SU-DHL-6 (cell line): ENCODE data around the gene MAN2B1.

Experiments
- CTCF ChIP-seq: fragments of 200-600 bp; sonication (generic); IDR thresholded peaks from one replicate; pipeline ENCODE4 v1.5.1; 2017; ENCODE audit warnings: antibody characterized with exemption, mild to moderate bottlenecking, low read length, moderate library complexity; ENCODE audit not compliant: insufficient read depth, poor library complexity, severe bottlenecking
- EZH2phosphoT487 ChIP-seq: fragments of 200-600 bp; sonication (generic), shearing (Covaris generic); conservative IDR thresholded peaks from 2 replicates; pipeline ENCODE4 v1.6.1; 2018; ENCODE audit warnings: mild to moderate bottlenecking, antibody characterized with exemption, low read length, moderate library complexity, mixed read lengths

DNA sequence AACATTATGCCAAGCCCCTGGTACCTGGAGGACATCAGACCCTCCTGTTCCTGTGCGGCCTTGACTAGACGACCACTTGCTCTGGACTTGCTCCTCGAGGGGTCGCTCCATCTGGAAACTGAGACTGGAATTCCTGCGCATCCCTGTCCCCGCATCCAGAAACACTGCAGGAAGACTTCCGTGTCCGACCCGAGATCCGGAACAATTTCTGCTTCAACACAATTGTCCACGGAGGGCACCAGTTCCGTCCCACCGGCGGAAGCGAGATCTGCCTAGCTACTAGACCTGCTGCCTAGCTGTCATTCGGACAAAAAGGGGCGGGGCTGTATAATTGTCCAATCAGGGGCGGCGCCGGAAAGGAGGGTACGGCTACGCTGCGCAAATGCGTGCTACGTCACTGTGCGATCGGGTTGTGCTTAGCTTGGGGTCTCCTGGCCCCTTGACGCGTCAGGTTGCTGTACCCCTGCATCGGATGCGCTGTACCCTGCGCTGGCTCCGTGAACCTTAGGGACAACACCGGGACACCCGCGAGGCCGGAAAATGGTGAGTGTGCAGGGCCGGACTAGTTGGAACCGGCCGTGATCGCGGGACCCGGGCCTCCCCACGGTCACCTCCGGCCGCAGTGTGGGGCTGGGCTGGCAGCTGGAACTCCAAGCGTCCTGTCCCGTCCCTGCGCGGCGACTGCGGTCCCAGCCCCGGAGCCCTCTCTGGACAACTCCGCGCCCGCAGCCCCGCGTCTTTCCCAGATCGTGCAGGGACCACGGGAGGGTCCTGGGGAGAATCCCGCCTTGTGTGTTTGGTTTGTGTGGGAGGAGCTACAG is 55.8 kb downstream of the MAN2B1 start, which contains the start of the genes ZNF490 and ZNF791:
- TF ChIP-seq CTCF, result no peak
- TF ChIP-seq EZH2phosphoT487, result no peak
